HepG2 (cell line): ENCODE measurements around the gene PML. TPM values are rescaled to one million over a fixed set of nuclear protein-coding genes. Genes with fewer than 3 reads are reported as not detected.
"Not testable (repeated sequence)": the region's sequence is repeated elsewhere in the genome, so short reads cannot be mapped to it uniquely, and the experiment has no call there.

ENCODE experiments used
- ATAC-seq: fragments of 200-7000 bp; cut with Tn5 transposase; 3 replicates; pipeline ENCODE4 v1.9.1; 2020; ENCODE audit warnings: mild to moderate bottlenecking, moderate library complexity
- BruUV-seq: library from RNA; stranded (reverse); fragments of 400-500 nt; replicated peaks from 2 replicates; lab custom pipeline; 2021; lab: Mats Ljungman, UMichigan
- CTCF ChIA-PET: fragments of 300-600 bp; formaldehyde crosslinking; extraction: SDS; loops from one replicate; lab custom pipeline; 2021; ENCODE audit warnings: low total read pairs, inconsistent platforms, low intra/inter-chr PET ratio; lab: Yijun Ruan, JAX
- POLR2A ChIA-PET: fragments of 350-600 bp; sonication (Branson Sonifier 250); formaldehyde crosslinking; loops from one replicate; lab custom pipeline; 2020; ENCODE audit warnings: antibody characterized with exemption, inconsistent platforms; lab: Yijun Ruan, JAX
- DNase-seq: peaks from one replicate; pipeline ENCODE4 v3.0.0-alpha.2; 2015; ENCODE audit warnings: low spot score
- FAIRE-seq: peaks from 3 replicates; lab custom pipeline; 2011; peaks lifted over from hg19 to GRCh38; lab: Jason Lieb, UNC
- H2AFZ ChIP-seq: one replicate; pipeline ENCODE4 v1.6.1; 2011; ENCODE audit warnings: low read length, inconsistent platforms
- H3K27ac ChIP-seq: fragments of 300-600 bp; 3 replicates; pipeline ENCODE4 v1.8.0; 2011; ENCODE audit warnings: mixed run types, mild to moderate bottlenecking, mixed read lengths, low read length, inconsistent platforms; ENCODE audit not compliant: insufficient read depth; ENCODE audit errors: extremely low read length
- H3K27me3 ChIP-seq, 2 experiments: fragments of 200-600 bp in 1 of 2; 2 replicates in 1 of 2; 3 replicates in 1 of 2; pipeline versions ENCODE4 v1.6.0 to v1.8.0; 2011; ENCODE audit warnings: low read length in 2 of 2, mild to moderate bottlenecking in 2 of 2, moderate library complexity in 2 of 2, inconsistent platforms in 1 of 2; ENCODE audit not compliant: insufficient read depth in 2 of 2, control insufficient read depth in 1 of 2
- H3K36me3 ChIP-seq, 2 experiments: fragments of 200-600 bp in 1 of 2; replicated peaks in 1 of 2; 2 replicates in 1 of 2; 3 replicates in 1 of 2; pipeline versions ENCODE4 v1.5.1 to v1.8.0; 2011; ENCODE audit warnings: low read length in 2 of 2, inconsistent platforms in 1 of 2; ENCODE audit not compliant: insufficient read depth in 2 of 2, control insufficient read depth in 1 of 2
- H3K4me1 ChIP-seq: 2 replicates; pipeline ENCODE4 v1.5.1; 2012; ENCODE audit warnings: low read length, inconsistent platforms; ENCODE audit not compliant: insufficient read depth
- H3K4me2 ChIP-seq: 2 replicates; pipeline ENCODE4 v1.6.0; 2011; ENCODE audit warnings: low read depth, low read length, inconsistent platforms
- H3K4me3 ChIP-seq, 3 experiments: fragments of 200-600 bp in 1 of 3; sonication (generic), shearing (Covaris generic) in 1 of 3; replicated peaks in 1 of 3; 2 replicates each; pipeline ENCODE4 v1.5.1; 2011 to 2016; ENCODE audit warnings: low read length in 3 of 3, inconsistent platforms in 2 of 3, low read depth in 2 of 3, mild to moderate bottlenecking in 2 of 3, control low read depth in 1 of 3, mixed read lengths in 1 of 3; ENCODE audit not compliant: insufficient read depth in 1 of 3
- H3K79me2 ChIP-seq: one replicate; pipeline ENCODE4 v1.6.1; 2011; ENCODE audit warnings: low read length, inconsistent platforms; ENCODE audit not compliant: insufficient read depth
- H3K9ac ChIP-seq: 2 replicates; pipeline ENCODE4 v1.6.0; 2011; ENCODE audit warnings: mild to moderate bottlenecking, low read depth, low read length, inconsistent platforms; ENCODE audit not compliant: insufficient read depth
- H3K9me3 ChIP-seq: 2 replicates; pipeline ENCODE4 v1.5.1; 2012; ENCODE audit warnings: mild to moderate bottlenecking, low read length
- H4K20me1 ChIP-seq: 2 replicates; pipeline ENCODE4 v1.6.0; 2011; ENCODE audit warnings: inconsistent platforms, mild to moderate bottlenecking, low read length, moderate library complexity; ENCODE audit not compliant: insufficient read depth
- GABPB1 ChIP-seq: IDR thresholded peaks from 2 replicates; pipeline ENCODE4 v1.6.1; 2016; ENCODE audit warnings: mild to moderate bottlenecking, missing genetic modification reagents, moderate library complexity, missing compliant biosample characterization
- HDAC6 ChIP-seq: fragments of 200-600 bp; sonication (generic); IDR thresholded peaks from 2 replicates; pipeline ENCODE4 v1.7.0; 2017; ENCODE audit warnings: mild to moderate bottlenecking, antibody characterized with exemption, low read length, low read depth
- KAT7 ChIP-seq: IDR thresholded peaks from 2 replicates; pipeline ENCODE4 v1.6.1; 2018; ENCODE audit warnings: borderline replicate concordance, missing compliant biosample characterization
- MEF2D ChIP-seq: sonication (generic); formaldehyde crosslinking; IDR thresholded peaks from 2 replicates; pipeline ENCODE4 v1.5.1; 2020; ENCODE audit warnings: mild to moderate bottlenecking, missing genetic modification reagents
- MYPOP ChIP-seq: sonication (generic); formaldehyde crosslinking; IDR thresholded peaks from 2 replicates; pipeline ENCODE4 v1.8.1; 2023; ENCODE audit warnings: mild to moderate bottlenecking, moderate library complexity, missing genetic modification reagents
- NFE2L2 ChIP-seq: fragments of 150-350 bp; IDR thresholded peaks from 2 replicates; pipeline ENCODE4 v1.6.1; 2014; ENCODE audit warnings: low read length
- REL ChIP-seq: sonication (generic); formaldehyde crosslinking; conservative IDR thresholded peaks from 2 replicates; pipeline ENCODE4 v1.8.0; 2022; ENCODE audit warnings: mild to moderate bottlenecking, missing genetic modification reagents, moderate library complexity
- SRSF1 ChIP-seq: fragments of 200-400 bp; formaldehyde crosslinking; optimal IDR thresholded peaks from 2 replicates; pipeline ENCODE3; 2017; ENCODE audit warnings: mild to moderate bottlenecking, low read depth, low read length, moderate library complexity
- THYN1 ChIP-seq: sonication (generic); formaldehyde crosslinking; IDR thresholded peaks from 2 replicates; pipeline ENCODE4 v1.8.1; 2023; ENCODE audit warnings: low read depth, mild to moderate bottlenecking, moderate library complexity, missing genetic modification reagents, borderline replicate concordance
- ZIK1 ChIP-seq: sonication (generic); formaldehyde crosslinking; IDR thresholded peaks from 2 replicates; pipeline ENCODE4 v1.5.0; 2020; ENCODE audit warnings: mild to moderate bottlenecking, low read depth, missing genetic modification reagents, borderline replicate concordance
- ZNF20 ChIP-seq: sonication (generic); formaldehyde crosslinking; IDR thresholded peaks from 2 replicates; pipeline ENCODE4 v1.4.0; 2020; ENCODE audit warnings: mild to moderate bottlenecking, moderate library complexity, missing genetic modification reagents
- ZNF274 ChIP-seq: sonication (generic); formaldehyde crosslinking; IDR thresholded peaks from 2 replicates; pipeline ENCODE4 v1.5.1; 2020; ENCODE audit warnings: mild to moderate bottlenecking, missing genetic modification reagents
- ZNF432 ChIP-seq: sonication (generic); formaldehyde crosslinking; IDR thresholded peaks from 2 replicates; pipeline ENCODE4 v1.5.0; 2020; ENCODE audit warnings: missing genetic modification reagents, mild to moderate bottlenecking, borderline replicate concordance
- ZNF737 ChIP-seq: sonication (generic); formaldehyde crosslinking; IDR thresholded peaks from 2 replicates; pipeline ENCODE4 v1.5.0; 2020; ENCODE audit warnings: missing genetic modification reagents, mild to moderate bottlenecking, borderline replicate concordance
- WGBS: methylation state at CpG from one replicate; pipeline ENCODE4 v1.1.6; 2017; ENCODE audit warnings: low lambda C conversion rate; 5-methylcytosine and 5-hydroxymethylcytosine counted together
- in situ Hi-C: cut with HindIII; loops from 2 replicates; pipeline ENCODE4 v1.10.0; 2017; ENCODE audit warnings: low pct_unique_long_range_greater_than_20kb; ENCODE audit not compliant: extremely low pct_ligation_motif_present
- intact Hi-C: fragments of 100-400 bp; cut with micrococcal nuclease; formaldehyde crosslinking; loops from one replicate; pipeline ENCODE4 v1.10.0; 2022; ENCODE audit not compliant: unreplicated experiment
- polyA plus RNA-seq, 8 experiments: library from polyadenylated mRNA; depleted of rRNA in 3 of 8; stranded (reverse) in 7 of 8; unstranded in 1 of 8; fragments of >200 nt; fragmentation: Illumina TruSeq in 4 of 8; extraction: Trizol in 4 of 8; gene quantifications; 2 replicates each; pipeline versions ENCODE4 v1.2.1 to v1.2.3, GENCODE V29; 2011 to 2016; ENCODE audit warnings: low read depth in 4 of 8, missing spikeins in 1 of 8, mixed read lengths in 1 of 8; ENCODE audit not compliant: insufficient read depth in 1 of 8
- total RNA-seq, 5 experiments: library from RNA; depleted of rRNA; stranded (reverse); fragments of >200 nt; fragmentation: Illumina TruSeq; extraction: Trizol; gene quantifications; 2 replicates each; pipeline ENCODE4 v1.2.3, GENCODE V29; 2016; ENCODE audit warnings: low read depth in 1 of 5

Gene PML
- total and polyA plus RNA-seq, 2 of the 13 experiments (the other 11 are each of a cell fraction or from before 2014, with no cell fraction given): 2.9 to 3.9 TPM

- H4K20me1 ChIP-seq, H3K9me3 ChIP-seq, DNase-seq, FAIRE-seq, H3K79me2 ChIP-seq, H3K4me3 ChIP-seq, H3K9ac ChIP-seq, POLR2A ChIA-PET, H3K4me2 ChIP-seq, H2AFZ ChIP-seq, BruUV-seq, ATAC-seq, H3K4me1 ChIP-seq, H3K27ac ChIP-seq, in situ Hi-C loops, H3K36me3 ChIP-seq, intact Hi-C loops: not testable (repeated sequence)
- CTCF ChIA-PET: interaction anchor here (1.3 kb wide), 1 partner anchor 9 kb away, joined by 3 read pairs; no protein-coding TSS in a partner anchor
- 61% methylated on average over 7 of the region's 7 CpGs for WGBS
- H3K27me3 ChIP-seq: peaks cover 0 to 12% of the 10 kb centered on the region in 2 experiments; a peak in 4 of 5 replicates
Observed at GRCh38 chr15:73960472-73961070, 33.9 kb upstream of the PML start.

- BruUV-seq: no TSS peak
- H3K4me3 ChIP-seq: no peak overlapping the region
- ChIA-PET CTCF (interaction anchor here (3.1 kb wide), 1 partner anchor 11 kb away, joined by 41 read pairs; no protein-coding TSS in a partner anchor), POLR2A (no interaction called here)
- H3K79me2 ChIP-seq: no peaks in the 10 kb centered on the region
- no peaks in the 10 kb centered on the region for H3K9me3 ChIP-seq
- TF ChIP-seq GABPB1 (CRISPR knock-in tag) (no peak), ZNF432 (no peak), MEF2D (no peak), ZNF737 (CRISPR knock-in tag) (no peak), THYN1 (CRISPR knock-in tag) (no peak), NFE2L2 (no peak), MYPOP (CRISPR knock-in tag) (no peak), SRSF1 (no peak), ZIK1 (CRISPR knock-in tag) (no peak), ZNF274 (CRISPR knock-in tag) (no peak), HDAC6 (no peak), KAT7 (CRISPR knock-in tag) (no peak), REL (CRISPR knock-in tag) (no peak), ZNF20 (CRISPR knock-in tag) (no peak)
- H4K20me1 ChIP-seq: no peaks in the 10 kb centered on the region
- H3K4me1 ChIP-seq: peaks cover 6% of the 10 kb centered on the region; the same call in 1 of the 2 replicates
- FAIRE-seq (no peak), ATAC-seq (no peak), DNase-seq (no peak)
- H3K36me3 ChIP-seq: no peaks in the 10 kb centered on the region
- intact Hi-C loops (no loop called here), in situ Hi-C loops (no loop called here)
- no peak overlapping the region for H2AFZ ChIP-seq
- 43% methylated on average over 5 of the region's 5 CpGs for WGBS
- H3K27me3 ChIP-seq: peaks cover 0 to 3% of the 10 kb centered on the region in 2 experiments; a peak in 3 of 5 replicates
- H3K4me2 ChIP-seq: no peak overlapping the region
- no peak overlapping the region for H3K27ac ChIP-seq
- H3K9ac ChIP-seq: no peak overlapping the region
Observed at GRCh38 chr15:73962433-73962832, 32.1 kb upstream of the PML start.
